ENCODE measurements around the gene IQCE. TPM values are rescaled to one million over a fixed set of nuclear protein-coding genes. Genes with fewer than 3 reads are reported as not detected.
A peak's percentile ranks its signal among the peaks of the same experiment; 100 is the strongest.

IQCE gene
- total RNA-seq, 1 experiment from 2014 or later = 94.8 TPM

DNA sequence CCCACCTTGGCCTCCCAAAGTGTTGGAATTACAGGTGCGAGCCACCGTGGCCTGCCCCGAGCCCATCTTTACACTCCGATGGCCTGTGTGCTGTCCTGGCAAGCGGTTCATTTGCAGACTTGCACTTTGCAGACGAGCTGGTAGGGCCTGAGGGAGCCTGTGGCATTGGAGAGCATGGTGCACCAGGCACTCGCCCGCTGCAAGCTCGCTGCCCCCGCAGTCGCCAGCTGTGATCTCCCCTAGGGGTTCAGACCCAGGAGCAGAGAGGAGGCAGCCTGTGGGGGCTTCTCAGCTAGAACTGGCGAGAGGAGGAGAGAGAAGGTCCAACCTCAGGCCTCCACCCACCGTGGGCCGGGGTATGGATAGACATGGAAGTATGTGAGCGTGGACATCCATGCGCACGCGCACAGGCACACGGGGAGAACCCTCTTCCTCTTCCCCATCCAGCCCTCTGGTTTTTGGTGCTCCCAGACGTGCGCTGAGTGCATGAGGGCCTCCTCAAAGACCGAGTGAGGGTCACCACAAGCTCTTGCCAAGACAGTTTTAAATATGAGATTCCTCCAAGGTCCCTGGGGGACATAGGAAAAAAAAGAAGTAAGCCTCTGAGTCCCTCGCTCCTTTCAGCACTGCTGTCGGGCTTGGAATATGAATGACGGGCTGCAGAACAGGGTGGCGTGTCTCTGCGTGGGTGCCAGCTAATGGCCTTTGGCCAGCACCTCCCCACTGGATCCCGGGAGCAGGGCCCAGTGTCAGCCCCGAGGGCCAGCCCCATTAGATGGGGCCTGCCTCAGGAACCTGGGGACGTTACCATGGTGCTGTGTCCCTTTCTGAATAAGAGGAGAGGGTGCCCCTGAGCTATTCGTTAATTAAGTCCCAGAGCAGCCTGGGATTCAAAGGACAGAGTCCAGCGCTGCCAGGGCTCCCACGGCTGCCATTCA lies 57.9 kb downstream of the IQCE start:
- H3K36me3 Mint-ChIP-seq (ENCODE audit: insufficient read depth, unreplicated experiment) = peaks cover 36% of the 10 kb centered on the region
- intact Hi-C loops (cut with micrococcal nuclease; ENCODE audit: unreplicated experiment) = no loop called here
- H3K9me3 Mint-ChIP-seq (ENCODE audit: low read depth, unreplicated experiment) = no peaks in the 10 kb centered on the region
- H3K27me3 Mint-ChIP-seq (ENCODE audit: unreplicated experiment) = peaks cover 27% of the 10 kb centered on the region
- CTCF ChIA-PET = interaction anchor here (1.1 kb wide), 2 partner anchors 10 to 165 kb away, joined by 3 read pairs; no protein-coding TSS in a partner anchor
- H3K27ac Mint-ChIP-seq (ENCODE audit: unreplicated experiment) = no peak overlapping the region
- no peak for DNase-seq
- no peak overlapping the region for H3K4me3 Mint-ChIP-seq (ENCODE audit: low read depth, unreplicated experiment)
- peaks cover 19% of the 10 kb centered on the region for H3K4me1 Mint-ChIP-seq (ENCODE audit: low read depth, unreplicated experiment)
- no TSS peak for BruUV-seq (replicated peaks)
- no peak for TF ChIP-seq CTCF (IDR thresholded peaks at IDR 0.05; ENCODE audit: unreplicated experiment)

DNA sequence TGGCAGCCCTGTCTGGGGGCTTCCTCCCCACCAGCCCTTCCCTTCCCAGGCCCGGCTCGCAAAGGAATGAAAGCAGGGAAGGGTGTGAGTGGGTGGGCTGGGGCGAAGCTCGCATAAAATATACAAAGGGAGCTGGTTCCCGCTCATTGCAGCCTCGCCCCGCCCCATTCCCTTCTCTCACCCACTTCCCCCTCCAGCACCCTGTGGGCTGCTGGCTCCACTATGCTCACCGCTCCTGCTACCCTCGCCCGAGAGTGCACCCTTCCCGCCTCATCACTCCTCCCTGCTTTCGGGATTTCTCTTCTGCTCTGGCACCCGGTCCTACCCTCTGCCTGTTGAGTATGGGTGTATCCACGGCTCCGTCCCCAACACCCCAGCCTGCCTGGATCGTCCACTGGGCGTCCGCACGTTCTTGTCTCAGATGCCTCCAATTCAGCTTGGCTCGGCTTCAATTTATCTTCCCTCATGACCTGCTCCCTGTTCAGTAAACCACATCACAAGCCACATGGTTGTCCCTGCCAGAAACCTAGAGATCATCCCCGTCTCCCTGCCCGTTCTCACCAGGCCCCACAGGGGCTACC lies 58.6 kb downstream of the IQCE start:
- TF ChIP-seq CTCF (IDR thresholded peaks at IDR 0.05; ENCODE audit: unreplicated experiment) = no peak
- H3K36me3 Mint-ChIP-seq (ENCODE audit: insufficient read depth, unreplicated experiment) = peaks cover 35% of the 10 kb centered on the region
- peaks cover 27% of the 10 kb centered on the region for H3K4me1 Mint-ChIP-seq (ENCODE audit: low read depth, unreplicated experiment)
- H3K27me3 Mint-ChIP-seq (ENCODE audit: unreplicated experiment) = peaks cover 34% of the 10 kb centered on the region
- CTCF ChIA-PET = interaction anchor here (1.1 kb wide), 1 partner anchor 11 kb away, joined by 3 read pairs; no protein-coding TSS in a partner anchor
- H3K4me3 Mint-ChIP-seq (ENCODE audit: low read depth, unreplicated experiment) = peak overlapping the region; percentile 2
- BruUV-seq (replicated peaks) = no TSS peak
- H3K9me3 Mint-ChIP-seq (ENCODE audit: low read depth, unreplicated experiment) = no peaks in the 10 kb centered on the region
- peak overlapping the region; percentile 21 for H3K27ac Mint-ChIP-seq (ENCODE audit: unreplicated experiment)
- intact Hi-C loops (cut with micrococcal nuclease; ENCODE audit: unreplicated experiment) = no loop called here
- no peak for DNase-seq

DNA sequence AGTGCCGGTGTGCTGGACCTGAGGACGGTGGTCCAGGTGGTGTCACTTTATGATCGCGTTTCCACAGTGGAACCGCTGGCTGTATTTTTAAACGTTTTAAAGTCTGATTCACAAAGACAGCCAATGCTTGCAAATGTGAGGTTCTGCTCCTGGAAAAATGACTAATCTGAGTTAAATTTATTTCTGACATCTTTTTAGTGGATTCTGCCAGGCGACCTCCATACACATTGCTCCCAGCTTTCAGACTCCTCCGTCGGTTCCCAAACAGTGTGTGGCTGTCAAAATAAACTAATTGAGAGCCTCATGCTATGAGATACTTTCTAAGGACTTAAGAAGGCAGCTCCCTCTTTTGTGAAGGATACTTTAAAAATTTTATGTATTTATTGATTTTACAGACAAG lies 60.3 kb downstream of the IQCE start:
- Mint-ChIP-seq H3K9me3 (ENCODE audit: low read depth, unreplicated experiment) (no peaks in the 10 kb centered on the region), H3K36me3 (ENCODE audit: insufficient read depth, unreplicated experiment) (peaks cover 27% of the 10 kb centered on the region), H3K4me1 (ENCODE audit: low read depth, unreplicated experiment) (peaks cover 37% of the 10 kb centered on the region), H3K27ac (ENCODE audit: unreplicated experiment) (no peak overlapping the region), H3K27me3 (ENCODE audit: unreplicated experiment) (peaks cover 37% of the 10 kb centered on the region), H3K4me3 (ENCODE audit: low read depth, unreplicated experiment) (no peak overlapping the region)
- no peak for DNase-seq
- no peak for TF ChIP-seq CTCF (IDR thresholded peaks at IDR 0.05; ENCODE audit: unreplicated experiment)
- BruUV-seq (replicated peaks) = no TSS peak
- intact Hi-C loops (cut with micrococcal nuclease; ENCODE audit: unreplicated experiment) = no loop called here
- CTCF ChIA-PET = interaction anchor here (0.9 to 1.4 kb wide), 2 partner anchors 9 to 12 kb away, joined by 3 to 4 read pairs; no protein-coding TSS in a partner anchor

GRCh38 chr7:2621061-2621828 lies 62.5 kb downstream of the IQCE start:
- Mint-ChIP-seq H3K4me1 (ENCODE audit: low read depth, unreplicated experiment) (peaks cover 37% of the 10 kb centered on the region), H3K4me3 (ENCODE audit: low read depth, unreplicated experiment) (no peak overlapping the region), H3K27ac (ENCODE audit: unreplicated experiment) (no peak overlapping the region), H3K36me3 (ENCODE audit: insufficient read depth, unreplicated experiment) (peaks cover 9% of the 10 kb centered on the region), H3K9me3 (ENCODE audit: low read depth, unreplicated experiment) (no peaks in the 10 kb centered on the region), H3K27me3 (ENCODE audit: unreplicated experiment) (peaks cover 37% of the 10 kb centered on the region)
- TF ChIP-seq CTCF (IDR thresholded peaks at IDR 0.05; ENCODE audit: unreplicated experiment) = no peak
- CTCF ChIA-PET = interaction anchor here (1.0 to 1.3 kb wide), 2 partner anchors 9 to 47 kb away, joined by 4 to 5 read pairs; no protein-coding TSS in a partner anchor
- BruUV-seq (replicated peaks) = no TSS peak
- no peak for DNase-seq
- intact Hi-C loops (cut with micrococcal nuclease; ENCODE audit: unreplicated experiment) = no loop called here

Data from Calu3 (cell line).